Epithelial cell of prostate (primary cell): ENCODE results near the gene NR1D1.

Experiments used
- DNase-seq: peaks from one replicate; pipeline ENCODE4 v3.0.0-alpha.2; 2011; ENCODE audit warnings: low read depth, low spot score
- H3K27ac ChIP-seq: fragments of 450-650 bp; 2 replicates; pipeline ENCODE4 v1.5.1; 2017; ENCODE audit warnings: mild to moderate bottlenecking

Gene NR1D1

GRCh38 chr17:40086150-40087044 is 14.0 kb downstream of the NR1D1 start:
- no peak overlapping the region for H3K27ac ChIP-seq
- no peak for DNase-seq

- no peak overlapping the region for H3K27ac ChIP-seq
- no peak for DNase-seq
Observed at GRCh38 chr17:40084477-40084876, 15.9 kb downstream of the NR1D1 start.

GRCh38 chr17:40079545-40079944 is 20.8 kb downstream of the NR1D1 start:
- no peak overlapping the region for H3K27ac ChIP-seq
- DNase-seq = no peak

- H3K27ac ChIP-seq = no peak overlapping the region
- DNase-seq = no peak
Observed at GRCh38 chr17:40076591-40076990, 23.8 kb downstream of the NR1D1 start.

- H3K27ac ChIP-seq = no peak overlapping the region
- no peak for DNase-seq
Observed at GRCh38 chr17:40075942-40076498, 24.4 kb downstream of the NR1D1 start.

- no peak overlapping the region for H3K27ac ChIP-seq
- no peak for DNase-seq
Observed at GRCh38 chr17:40075201-40075941, 25.0 kb downstream of the NR1D1 start.

GRCh38 chr17:40074871-40075200 is 25.6 kb downstream of the NR1D1 start:
- H3K27ac ChIP-seq = no peak overlapping the region
- no peak for DNase-seq

GRCh38 chr17:40074175-40074512 is 26.2 kb downstream of the NR1D1 start:
- DNase-seq = no peak
- H3K27ac ChIP-seq = no peak overlapping the region

- DNase-seq = no peak
- H3K27ac ChIP-seq = no peak overlapping the region
Observed at GRCh38 chr17:40073454-40074174, 26.8 kb downstream of the NR1D1 start.

- no peak for DNase-seq
- no peak overlapping the region for H3K27ac ChIP-seq
Observed at GRCh38 chr17:40072735-40073346, 27.5 kb downstream of the NR1D1 start.

GRCh38 chr17:40072040-40072734 is 28.2 kb downstream of the NR1D1 start:
- no peak overlapping the region for H3K27ac ChIP-seq
- no peak for DNase-seq

- no peak overlapping the region for H3K27ac ChIP-seq
Observed at GRCh38 chr17:40071313-40072039, 28.9 kb downstream of the NR1D1 start.

GRCh38 chr17:40070709-40071312 is 29.6 kb downstream of the NR1D1 start:
- no peak overlapping the region for H3K27ac ChIP-seq

More at GRCh38 chr17:40071313-40072039, 28.9 kb downstream of the NR1D1 start:
- DNase-seq = no peak

GRCh38 chr17:40069751-40070708 is 30.4 kb downstream of the NR1D1 start:
- DNase-seq = no peak
- H3K27ac ChIP-seq = no peak overlapping the region

More at GRCh38 chr17:40070709-40071312, 29.6 kb downstream of the NR1D1 start:
- no peak for DNase-seq

GRCh38 chr17:40068917-40069750 is 31.3 kb downstream of the NR1D1 start:
- no peak for DNase-seq
- no peak overlapping the region for H3K27ac ChIP-seq

- no peak overlapping the region for H3K27ac ChIP-seq
- DNase-seq = no peak
Observed at GRCh38 chr17:40068584-40068916, 31.8 kb downstream of the NR1D1 start.

GRCh38 chr17:40068129-40068581 is 32.2 kb downstream of the NR1D1 start:
- no peak for DNase-seq
- H3K27ac ChIP-seq = no peak overlapping the region
